ENCODE results near the gene ACY1. TPM values are rescaled to one million over a fixed set of nuclear protein-coding genes. Genes with fewer than 3 reads are reported as not detected.

Gene ACY1
- total RNA-seq, 1 experiment from 2014 or later, result 50.3 TPM

GRCh38 chr3:52006017-52006819, 22.9 kb downstream of the ACY1 start:
- POLR2A ChIA-PET, result no interaction called here
- CTCF ChIA-PET, result no interaction called here
- no peak overlapping the region for H3K27ac ChIP-seq (ENCODE audit: low read length)
- DNase-seq (ENCODE audit: low read depth, low spot score), result no peak
- intact Hi-C loops (cut with micrococcal nuclease; ENCODE audit: unreplicated experiment), result loop anchor here (10.0 kb wide), 1 partner anchor 49 kb away; the partner anchor contains the start of gene DUSP7
- TF ChIP-seq SIN3A (IDR thresholded peaks at IDR 0.05; ENCODE audit: borderline replicate concordance, insufficient read depth, low read depth, low read length) (no peak), POLR2AphosphoS5 (IDR thresholded peaks at IDR 0.05; ENCODE audit: low read depth, low read length) (no peak), CTCF (IDR thresholded peaks at IDR 0.05) (no peak), REST (IDR thresholded peaks at IDR 0.05; ENCODE audit: insufficient read depth in 1 of 2, low read depth in 2 of 2, low read length in 1 of 2) (no peak), TCF7L2 (IDR thresholded peaks at IDR 0.05; ENCODE audit: low read depth, low read length) (no peak)
- BruUV-seq (replicated peaks), result no TSS peak
- H3K9me3 ChIP-seq (ENCODE audit: control insufficient read depth, insufficient read depth, low read depth, low read length), result no peaks in the 10 kb centered on the region
- H3K27me3 ChIP-seq (ENCODE audit: control insufficient read depth, insufficient read depth, low read length), result no peaks in the 10 kb centered on the region
- ATAC-seq, result no peak
- H3K4me3 ChIP-seq (ENCODE audit: low read depth in 2 of 2, low read length in 2 of 2), result no peak overlapping the region
- H3K4me1 ChIP-seq (ENCODE audit: control insufficient read depth, insufficient read depth, low read length), result no peaks in the 10 kb centered on the region; the same call in 1 of the 2 replicates
- in situ Hi-C loops (cut with HindIII; ENCODE audit: low pct_unique_long_range_greater_than_20kb, low sequenced_read_pairs), result no loop called here
- H3K36me3 ChIP-seq (ENCODE audit: control insufficient read depth, insufficient read depth, low read length), result no peaks in the 10 kb centered on the region

GRCh38 chr3:52006820-52007133, 23.4 kb downstream of the ACY1 start:
- no peak for DNase-seq (ENCODE audit: low read depth, low spot score)
- no peak overlapping the region for H3K27ac ChIP-seq (ENCODE audit: low read length)
- TF ChIP-seq CTCF (IDR thresholded peaks at IDR 0.05) (no peak), REST (IDR thresholded peaks at IDR 0.05; ENCODE audit: insufficient read depth in 1 of 2, low read depth in 2 of 2, low read length in 1 of 2) (no peak), TCF7L2 (IDR thresholded peaks at IDR 0.05; ENCODE audit: low read depth, low read length) (no peak), POLR2AphosphoS5 (IDR thresholded peaks at IDR 0.05; ENCODE audit: low read depth, low read length) (no peak), SIN3A (IDR thresholded peaks at IDR 0.05; ENCODE audit: borderline replicate concordance, insufficient read depth, low read depth, low read length) (no peak)
- H3K27me3 ChIP-seq (ENCODE audit: control insufficient read depth, insufficient read depth, low read length), result no peaks in the 10 kb centered on the region
- H3K4me3 ChIP-seq (ENCODE audit: low read depth in 2 of 2, low read length in 2 of 2), result no peak overlapping the region
- no peak for ATAC-seq
- intact Hi-C loops (cut with micrococcal nuclease; ENCODE audit: unreplicated experiment), result loop anchor here (10.0 kb wide), 1 partner anchor 48 kb away; the partner anchor contains the start of gene DUSP7
- in situ Hi-C loops (cut with HindIII; ENCODE audit: low pct_unique_long_range_greater_than_20kb, low sequenced_read_pairs), result no loop called here
- H3K4me1 ChIP-seq (ENCODE audit: control insufficient read depth, insufficient read depth, low read length), result no peaks in the 10 kb centered on the region; the same call in 1 of the 2 replicates
- BruUV-seq (replicated peaks), result no TSS peak
- ChIA-PET POLR2A (no interaction called here), CTCF (no interaction called here)
- no peaks in the 10 kb centered on the region for H3K36me3 ChIP-seq (ENCODE audit: control insufficient read depth, insufficient read depth, low read length)
- H3K9me3 ChIP-seq (ENCODE audit: control insufficient read depth, insufficient read depth, low read depth, low read length), result no peaks in the 10 kb centered on the region

All from Panc1 (cell line).